ENCODE data around the gene POT1.

POT1 gene

GRCh38 chr7:124914298-124914697, 15.3 kb downstream of the POT1 start:
- in situ Hi-C loops (cut with MboI; ENCODE audit: low sequenced_read_pairs): no loop called here

GRCh38 chr7:124912972-124913371, 16.7 kb downstream of the POT1 start:
- in situ Hi-C loops (cut with MboI; ENCODE audit: low sequenced_read_pairs): no loop called here

GRCh38 chr7:124909808-124910207, 19.8 kb downstream of the POT1 start:
- in situ Hi-C loops (cut with MboI; ENCODE audit: low sequenced_read_pairs): no loop called here

GRCh38 chr7:124908259-124908658, 21.4 kb downstream of the POT1 start:
- in situ Hi-C loops (cut with MboI; ENCODE audit: low sequenced_read_pairs): no loop called here

- in situ Hi-C loops (cut with MboI; ENCODE audit: low sequenced_read_pairs): no loop called here
These were observed 22.1 kb downstream of the POT1 start for GRCh38 chr7:124907490-124907889.

- in situ Hi-C loops (cut with MboI; ENCODE audit: low sequenced_read_pairs): no loop called here
These were observed 31.1 kb downstream of the POT1 start for GRCh38 chr7:124898531-124898930.

GRCh38 chr7:124896001-124896400, 33.6 kb downstream of the POT1 start:
- in situ Hi-C loops (cut with MboI; ENCODE audit: low sequenced_read_pairs): no loop called here

- in situ Hi-C loops (cut with MboI; ENCODE audit: low sequenced_read_pairs): no loop called here
These were observed 36.3 kb downstream of the POT1 start for GRCh38 chr7:124893140-124893827.

- in situ Hi-C loops (cut with MboI; ENCODE audit: low sequenced_read_pairs): no loop called here
These were observed 42.4 kb downstream of the POT1 start for GRCh38 chr7:124887247-124887646.

- in situ Hi-C loops (cut with MboI; ENCODE audit: low sequenced_read_pairs): no loop called here
These were observed 47.6 kb downstream of the POT1 start for GRCh38 chr7:124881981-124882380.

- in situ Hi-C loops (cut with MboI; ENCODE audit: low sequenced_read_pairs): no loop called here
These were observed 49.9 kb downstream of the POT1 start for GRCh38 chr7:124879771-124880170.

GRCh38 chr7:124879103-124879502, 50.5 kb downstream of the POT1 start:
- in situ Hi-C loops (cut with MboI; ENCODE audit: low sequenced_read_pairs): no loop called here

- in situ Hi-C loops (cut with MboI; ENCODE audit: low sequenced_read_pairs): no loop called here
These were observed 54.9 kb downstream of the POT1 start for GRCh38 chr7:124874644-124875163.

- in situ Hi-C loops (cut with MboI; ENCODE audit: low sequenced_read_pairs): no loop called here
These were observed 71.9 kb downstream of the POT1 start for GRCh38 chr7:124857672-124858235.

GRCh38 chr7:124856299-124856888, 73.2 kb downstream of the POT1 start:
- in situ Hi-C loops (cut with MboI; ENCODE audit: low sequenced_read_pairs): no loop called here

- in situ Hi-C loops (cut with MboI; ENCODE audit: low sequenced_read_pairs): no loop called here
These were observed 86.3 kb downstream of the POT1 start for GRCh38 chr7:124843336-124843735.

GRCh38 chr7:124840435-124840834, 89.2 kb downstream of the POT1 start:
- in situ Hi-C loops (cut with MboI; ENCODE audit: low sequenced_read_pairs): no loop called here

- in situ Hi-C loops (cut with MboI; ENCODE audit: low sequenced_read_pairs): no loop called here
These were observed 89.9 kb downstream of the POT1 start for GRCh38 chr7:124839687-124840086.

GRCh38 chr7:124836173-124836572, 93.5 kb downstream of the POT1 start:
- in situ Hi-C loops (cut with MboI; ENCODE audit: low sequenced_read_pairs): no loop called here

- in situ Hi-C loops (cut with MboI; ENCODE audit: low sequenced_read_pairs): no loop called here
These were observed 110.8 kb downstream of the POT1 start for GRCh38 chr7:124818807-124819206.

- in situ Hi-C loops (cut with MboI; ENCODE audit: low sequenced_read_pairs): no loop called here
These were observed 115.4 kb downstream of the POT1 start for GRCh38 chr7:124813994-124814798.

Measured in HL-60/S4 treated with phorbol 12-myristate 13-acetate at 8.2 ng/mL for 4 days and 3 days (cell line).